BLaER1 treated with 17β-estradiol and CSF1 and Interleukin-3, amounts not matched to agents 10 nM and 100 nM (cell line): Measurements from ENCODE around the gene PAQR5.
A peak's percentile ranks its signal among the peaks of the same experiment; 100 is the strongest.

Source experiments
- H3K27ac ChIP-seq, 11 experiments: shearing (Covaris generic); formaldehyde crosslinking; 2 replicates each; pipeline ENCODE4 v1.8.1; 2022
- H3K27me3 ChIP-seq, 11 experiments: shearing (Covaris generic); formaldehyde crosslinking; 2 replicates each; pipeline ENCODE4 v1.8.1; 2022
- H3K36me3 ChIP-seq, 11 experiments: shearing (Covaris generic); formaldehyde crosslinking; 2 replicates each; pipeline ENCODE4 v1.8.1; 2022
- H3K4me1 ChIP-seq, 10 experiments: shearing (Covaris generic); formaldehyde crosslinking; 2 replicates each; pipeline ENCODE4 v1.8.1; 2022
- H3K4me2 ChIP-seq, 11 experiments: shearing (Covaris generic); formaldehyde crosslinking; 2 replicates each; pipeline ENCODE4 v1.8.1; 2022
- H3K4me3 ChIP-seq, 10 experiments: shearing (Covaris generic); formaldehyde crosslinking; 2 replicates each; pipeline ENCODE4 v1.8.1; 2022
- H3K9ac ChIP-seq, 11 experiments: shearing (Covaris generic); formaldehyde crosslinking; 2 replicates each; pipeline ENCODE4 v1.8.1; 2022
- H3K9me3 ChIP-seq, 11 experiments: shearing (Covaris generic); formaldehyde crosslinking; replicated peaks in 1 of 11; 2 replicates each; pipeline ENCODE4 v1.8.1; 2022
- H4K20me1 ChIP-seq, 11 experiments: shearing (Covaris generic); formaldehyde crosslinking; 2 replicates each; pipeline ENCODE4 v1.8.1; 2022
- Cebpa-rat ChIP-seq, 11 experiments: shearing (Covaris generic); IDR thresholded peaks; 2 replicates each; pipeline ENCODE4 v1.8.1; 2022

PAQR5 gene

GRCh38 chr15:69398491-69398891, 99.8 kb downstream of the PAQR5 start:
- Histone ChIP-seq H3K27me3 (no peaks in the 10 kb centered on the region), H3K9ac (no peak overlapping the region), H3K9me3 (no peaks in the 10 kb centered on the region), H3K4me1 (peaks cover 11 to 28% (median 18%) of the 10 kb centered on the region in 10 experiments; a peak in 18 of 20 replicates), H3K36me3 (no peaks in the 10 kb centered on the region), H4K20me1 (peaks cover 0 to 6% (median 0%) of the 10 kb centered on the region in 11 experiments; a peak in 1 of 22 replicates), H3K4me2 (peak overlapping the region in 9 of 11 experiments; percentile 15 to 62 (median 48); a peak in 18 of 22 replicates), H3K27ac (no peak overlapping the region), H3K4me3 (no peak overlapping the region)
- no peak for TF ChIP-seq Cebpa-rat (IDR thresholded peaks at IDR 0.05)

- Histone ChIP-seq H3K4me1 (peaks cover 0 to 15% (median 13%) of the 10 kb centered on the region in 10 experiments; a peak in 16 of 20 replicates), H3K27ac (no peak overlapping the region), H3K36me3 (no peaks in the 10 kb centered on the region), H4K20me1 (no peaks in the 10 kb centered on the region), H3K27me3 (no peaks in the 10 kb centered on the region), H3K9ac (no peak overlapping the region), H3K9me3 (no peaks in the 10 kb centered on the region), H3K4me2 (no peak overlapping the region), H3K4me3 (no peak overlapping the region)
- TF ChIP-seq Cebpa-rat (IDR thresholded peaks at IDR 0.05) = no peak
Observed at GRCh38 chr15:69400850-69401249, 102.1 kb downstream of the PAQR5 start.

- H3K4me1 ChIP-seq = peaks cover 0 to 13% (median 12%) of the 10 kb centered on the region in 10 experiments; a peak in 16 of 20 replicates
- no peak overlapping the region for H3K27ac ChIP-seq
- H3K36me3 ChIP-seq = no peaks in the 10 kb centered on the region
- H3K4me2 ChIP-seq = no peak overlapping the region
- no peak overlapping the region for H3K9ac ChIP-seq
- no peak for TF ChIP-seq Cebpa-rat (IDR thresholded peaks at IDR 0.05)
- H3K9me3 ChIP-seq = no peaks in the 10 kb centered on the region
- H4K20me1 ChIP-seq = no peaks in the 10 kb centered on the region
- H3K4me3 ChIP-seq = no peak overlapping the region
- no peaks in the 10 kb centered on the region for H3K27me3 ChIP-seq
Observed at GRCh38 chr15:69402816-69403215, 104.1 kb downstream of the PAQR5 start.

GRCh38 chr15:69403594-69403993, 104.9 kb downstream of the PAQR5 start:
- no peak overlapping the region for H3K4me2 ChIP-seq
- H4K20me1 ChIP-seq = no peaks in the 10 kb centered on the region
- H3K27me3 ChIP-seq = no peaks in the 10 kb centered on the region
- no peak for TF ChIP-seq Cebpa-rat (IDR thresholded peaks at IDR 0.05)
- H3K27ac ChIP-seq = no peak overlapping the region
- H3K4me3 ChIP-seq = no peak overlapping the region
- no peak overlapping the region for H3K9ac ChIP-seq
- H3K9me3 ChIP-seq = no peaks in the 10 kb centered on the region
- no peaks in the 10 kb centered on the region for H3K36me3 ChIP-seq
- peaks cover 0 to 6% (median 4%) of the 10 kb centered on the region in 10 experiments; a peak in 16 of 20 replicates for H3K4me1 ChIP-seq

- TF ChIP-seq Cebpa-rat (IDR thresholded peaks at IDR 0.05) = no peak
- Histone ChIP-seq H3K9me3 (no peaks in the 10 kb centered on the region), H3K27ac (no peak overlapping the region), H3K36me3 (no peaks in the 10 kb centered on the region), H3K4me1 (no peaks in the 10 kb centered on the region), H3K27me3 (no peaks in the 10 kb centered on the region), H3K9ac (no peak overlapping the region), H3K4me2 (no peak overlapping the region), H4K20me1 (no peaks in the 10 kb centered on the region), H3K4me3 (no peak overlapping the region)
Observed at GRCh38 chr15:69405110-69405509, 106.4 kb downstream of the PAQR5 start.

- no peaks in the 10 kb centered on the region for H3K36me3 ChIP-seq
- no peak overlapping the region for H3K9ac ChIP-seq
- H3K9me3 ChIP-seq = no peaks in the 10 kb centered on the region
- H3K4me1 ChIP-seq = no peaks in the 10 kb centered on the region
- no peak overlapping the region for H3K27ac ChIP-seq
- no peak for TF ChIP-seq Cebpa-rat (IDR thresholded peaks at IDR 0.05)
- H3K4me3 ChIP-seq = no peak overlapping the region
- no peaks in the 10 kb centered on the region for H4K20me1 ChIP-seq
- H3K27me3 ChIP-seq = no peaks in the 10 kb centered on the region
- H3K4me2 ChIP-seq = no peak overlapping the region
Observed at GRCh38 chr15:69407719-69408400, 109.1 kb downstream of the PAQR5 start.

- Histone ChIP-seq H3K27me3 (no peaks in the 10 kb centered on the region), H3K9me3 (no peaks in the 10 kb centered on the region), H3K4me2 (no peak overlapping the region), H3K4me3 (no peak overlapping the region), H3K36me3 (no peaks in the 10 kb centered on the region), H4K20me1 (no peaks in the 10 kb centered on the region), H3K9ac (no peak overlapping the region), H3K27ac (no peak overlapping the region), H3K4me1 (peaks cover 0 to 4% (median 3%) of the 10 kb centered on the region in 10 experiments; a peak in 5 of 20 replicates)
- TF ChIP-seq Cebpa-rat (IDR thresholded peaks at IDR 0.05) = no peak
Observed at GRCh38 chr15:69408841-69409240, 110.1 kb downstream of the PAQR5 start.

GRCh38 chr15:69410248-69410874, 111.6 kb downstream of the PAQR5 start:
- Histone ChIP-seq H3K4me3 (no peak overlapping the region), H3K4me2 (no peak overlapping the region), H3K4me1 (peaks cover 5 to 10% (median 8%) of the 10 kb centered on the region in 10 experiments; a peak in 18 of 20 replicates), H4K20me1 (no peaks in the 10 kb centered on the region), H3K9ac (no peak overlapping the region), H3K27me3 (no peaks in the 10 kb centered on the region), H3K27ac (no peak overlapping the region), H3K9me3 (no peaks in the 10 kb centered on the region), H3K36me3 (no peaks in the 10 kb centered on the region)
- no peak for TF ChIP-seq Cebpa-rat (IDR thresholded peaks at IDR 0.05)

GRCh38 chr15:69412274-69412673, 113.6 kb downstream of the PAQR5 start:
- H3K36me3 ChIP-seq = peaks cover 0 to 12% (median 2%) of the 10 kb centered on the region in 11 experiments; a peak in 9 of 22 replicates
- H4K20me1 ChIP-seq = 0 out of 22 replicates have a peak, but pooled peaks cover 0 to 6% (median 0%) of the 10 kb centered on the region in 11 experiments
- peaks cover 12 to 22% (median 17%) of the 10 kb centered on the region in 10 experiments; a peak in 18 of 20 replicates for H3K4me1 ChIP-seq
- TF ChIP-seq Cebpa-rat (IDR thresholded peaks at IDR 0.05) = no peak
- no peak overlapping the region for H3K4me3 ChIP-seq
- H3K9me3 ChIP-seq = no peaks in the 10 kb centered on the region
- no peak overlapping the region for H3K27ac ChIP-seq
- H3K9ac ChIP-seq = no peak overlapping the region
- no peak overlapping the region for H3K4me2 ChIP-seq
- no peaks in the 10 kb centered on the region for H3K27me3 ChIP-seq
